OCI-LY7 (cell line): Measurements from ENCODE around the gene CHCHD4. TPM values are rescaled to one million over a fixed set of nuclear protein-coding genes. Genes with fewer than 3 reads are reported as not detected.
A peak's percentile ranks its signal among the peaks of the same experiment; 100 is the strongest.

ENCODE experiments used
- BruUV-seq: library from RNA; stranded (reverse); fragments of 400-500 nt; replicated peaks from 2 replicates; lab custom pipeline; 2021; lab: Mats Ljungman, UMichigan
- CTCF ChIA-PET: fragments of 300-600 bp; sonication (Branson Sonifier 250); formaldehyde crosslinking; loops from one replicate; lab custom pipeline; 2022; ENCODE audit warnings: antibody characterized with exemption; ENCODE audit not compliant: unreplicated experiment; lab: Charles Lee
- POLR2A ChIA-PET: fragments of 300-600 bp; sonication (Branson Sonifier 250); formaldehyde crosslinking; loops from one replicate; lab custom pipeline; 2022; ENCODE audit warnings: antibody characterized with exemption; lab: Charles Lee
- DNase-seq: peaks from one replicate; pipeline ENCODE4 v3.0.0-alpha.2; 2015; ENCODE audit warnings: low spot score
- H2AFZ ChIP-seq: fragments of 200-600 bp; sonication (generic), shearing (Covaris generic); 2 replicates; pipeline ENCODE4 v1.6.1; 2014; ENCODE audit warnings: mild to moderate bottlenecking, antibody characterized with exemption, low read length, moderate library complexity
- H3K27ac ChIP-seq: fragments of 200-600 bp; sonication (generic); 2 replicates; pipeline ENCODE4 v1.5.1; 2014; ENCODE audit warnings: mixed run types, low read depth, mild to moderate bottlenecking, moderate library complexity, low read length, inconsistent platforms; ENCODE audit not compliant: poor library complexity, severe bottlenecking
- H3K36me3 ChIP-seq: fragments of 200-600 bp; sonication (generic); 2 replicates; pipeline ENCODE4 v1.6.1; 2014; ENCODE audit warnings: mild to moderate bottlenecking, antibody characterized with exemption, low read length, moderate library complexity, mixed read lengths; ENCODE audit not compliant: insufficient read depth
- H3K4me1 ChIP-seq: fragments of 200-600 bp; sonication (generic); 2 replicates; pipeline ENCODE4 v1.5.1; 2014; ENCODE audit warnings: mild to moderate bottlenecking, low read length; ENCODE audit not compliant: insufficient read depth, poor library complexity, severe bottlenecking
- H3K4me2 ChIP-seq: fragments of 200-600 bp; sonication (generic); 2 replicates; pipeline ENCODE4 v1.6.1; 2014; ENCODE audit warnings: mild to moderate bottlenecking, low read length
- H3K4me3 ChIP-seq: fragments of 200-600 bp; sonication (generic); 2 replicates; pipeline ENCODE4 v1.5.1; 2014; ENCODE audit warnings: mild to moderate bottlenecking, low read depth, low read length; ENCODE audit not compliant: poor library complexity, severe bottlenecking
- H3K79me2 ChIP-seq: fragments of 200-600 bp; sonication (generic); 2 replicates; pipeline ENCODE4 v1.6.1; 2016; ENCODE audit warnings: low read depth, mild to moderate bottlenecking, low read length, moderate library complexity, mixed read lengths; ENCODE audit not compliant: insufficient read depth
- H3K9me2 ChIP-seq: fragments of 200-600 bp; sonication (generic); 2 replicates; pipeline ENCODE4 v1.6.1; 2016; ENCODE audit warnings: mild to moderate bottlenecking, low read length, mixed read lengths; ENCODE audit not compliant: insufficient read depth
- H3K9me3 ChIP-seq: fragments of 200-600 bp; sonication (generic); 2 replicates; pipeline ENCODE4 v1.6.1; 2014; ENCODE audit warnings: mild to moderate bottlenecking, mixed run types, low read length, mixed read lengths
- H4K20me1 ChIP-seq: fragments of 200-600 bp; sonication (generic); 2 replicates; pipeline ENCODE4 v1.6.1; 2014; ENCODE audit warnings: mild to moderate bottlenecking, antibody characterized with exemption, low read length, moderate library complexity, mixed read lengths; ENCODE audit not compliant: insufficient read depth
- EZH2phosphoT487 ChIP-seq: fragments of 200-600 bp; sonication (generic); IDR thresholded peaks from 2 replicates; pipeline ENCODE4 v1.6.1; 2018; ENCODE audit warnings: low read depth, borderline replicate concordance, mild to moderate bottlenecking, mixed run types, antibody characterized with exemption, low read length, moderate library complexity, mixed read lengths
- intact Hi-C: fragments of 100-400 bp; cut with micrococcal nuclease; formaldehyde crosslinking; loops from one replicate; pipeline ENCODE4 v1.10.0; 2022; ENCODE audit not compliant: unreplicated experiment
- total RNA-seq, 2 experiments: library from RNA; depleted of rRNA in 1 of 2; stranded (reverse); fragments of >200 nt in 1 of 2; shearing (Covaris generic) in 1 of 2; gene quantifications; 2 replicates each; pipeline ENCODE4 v1.2.3, GENCODE V29; 2014 to 2022
- TF ChIP-seq, protein P1 (sequence below): fragments of 200-600 bp; sonication (generic); conservative IDR thresholded peaks from 2 replicates; pipeline ENCODE4 v1.5.1; 2014; ENCODE audit warnings: mild to moderate bottlenecking, antibody characterized with exemption, low read length, moderate library complexity, mixed read lengths

CHCHD4 gene
- total RNA-seq, 2 experiments from 2014 or later, result 19.8 to 27.1 TPM

DNA sequence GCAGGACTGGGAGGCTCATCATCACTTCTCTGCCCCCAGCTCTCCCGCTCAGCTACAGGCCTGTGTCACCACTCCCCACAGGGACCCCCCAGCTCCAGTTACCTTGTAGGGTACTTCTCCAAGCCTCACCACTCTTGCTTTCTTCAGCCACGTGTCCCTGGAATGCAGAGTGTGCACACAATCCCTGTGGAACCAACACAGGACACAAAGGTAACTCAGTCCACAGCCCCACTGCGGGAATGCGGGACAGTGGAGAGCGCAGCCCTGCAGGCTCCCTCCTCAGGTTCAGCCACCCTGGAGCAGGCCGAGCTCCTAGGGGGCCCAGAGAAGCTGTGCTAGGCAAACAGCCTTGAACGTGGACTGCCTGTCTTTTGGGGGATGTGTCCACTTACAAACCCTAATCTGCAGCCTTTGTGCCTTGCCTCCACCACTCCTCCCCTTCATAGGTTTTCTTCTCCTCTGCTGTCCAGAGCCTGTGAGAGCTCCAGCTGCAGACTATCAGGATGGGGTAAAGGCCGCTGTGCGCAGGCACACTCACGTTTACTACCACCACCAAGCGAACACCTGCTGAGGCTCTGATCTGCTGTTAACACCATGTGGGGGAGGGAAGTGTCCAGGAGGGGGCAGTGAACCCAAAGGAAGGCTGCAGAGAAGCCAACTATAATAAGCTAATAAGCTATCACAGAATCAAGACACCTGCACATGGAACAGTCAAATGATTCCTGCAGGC, 27.7 kb upstream of the CHCHD4 start:
- CTCF ChIA-PET, result interaction anchor here (0.6 kb wide), 1 partner anchor 15 kb away, joined by 4 read pairs; no protein-coding TSS in a partner anchor
- TF ChIP-seq, protein P1, sequence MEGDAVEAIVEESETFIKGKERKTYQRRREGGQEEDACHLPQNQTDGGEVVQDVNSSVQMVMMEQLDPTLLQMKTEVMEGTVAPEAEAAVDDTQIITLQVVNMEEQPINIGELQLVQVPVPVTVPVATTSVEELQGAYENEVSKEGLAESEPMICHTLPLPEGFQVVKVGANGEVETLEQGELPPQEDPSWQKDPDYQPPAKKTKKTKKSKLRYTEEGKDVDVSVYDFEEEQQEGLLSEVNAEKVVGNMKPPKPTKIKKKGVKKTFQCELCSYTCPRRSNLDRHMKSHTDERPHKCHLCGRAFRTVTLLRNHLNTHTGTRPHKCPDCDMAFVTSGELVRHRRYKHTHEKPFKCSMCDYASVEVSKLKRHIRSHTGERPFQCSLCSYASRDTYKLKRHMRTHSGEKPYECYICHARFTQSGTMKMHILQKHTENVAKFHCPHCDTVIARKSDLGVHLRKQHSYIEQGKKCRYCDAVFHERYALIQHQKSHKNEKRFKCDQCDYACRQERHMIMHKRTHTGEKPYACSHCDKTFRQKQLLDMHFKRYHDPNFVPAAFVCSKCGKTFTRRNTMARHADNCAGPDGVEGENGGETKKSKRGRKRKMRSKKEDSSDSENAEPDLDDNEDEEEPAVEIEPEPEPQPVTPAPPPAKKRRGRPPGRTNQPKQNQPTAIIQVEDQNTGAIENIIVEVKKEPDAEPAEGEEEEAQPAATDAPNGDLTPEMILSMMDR, result peak; percentile 65
- TF ChIP-seq EZH2phosphoT487, result no peak
- H3K27ac ChIP-seq, result no peak overlapping the region
- no peaks in the 10 kb centered on the region for H3K9me3 ChIP-seq
- H3K9me2 ChIP-seq, result no peaks in the 10 kb centered on the region
- no peak overlapping the region for H3K4me2 ChIP-seq
- H2AFZ ChIP-seq, result no peak overlapping the region
- H3K4me3 ChIP-seq, result no peak overlapping the region
- peak; percentile 31 for DNase-seq
- BruUV-seq, result no TSS peak
- POLR2A ChIA-PET, result interaction anchor here (0.6 to 1.1 kb wide), 3 partner anchors 11 to 92 kb away, joined by 3 to 4 read pairs (median 3); no protein-coding TSS in a partner anchor
- intact Hi-C loops, result no loop called here
- no peaks in the 10 kb centered on the region for H4K20me1 ChIP-seq
- no peaks in the 10 kb centered on the region for H3K4me1 ChIP-seq
- peaks cover 51% of the 10 kb centered on the region for H3K36me3 ChIP-seq
- no peaks in the 10 kb centered on the region for H3K79me2 ChIP-seq

DNA sequence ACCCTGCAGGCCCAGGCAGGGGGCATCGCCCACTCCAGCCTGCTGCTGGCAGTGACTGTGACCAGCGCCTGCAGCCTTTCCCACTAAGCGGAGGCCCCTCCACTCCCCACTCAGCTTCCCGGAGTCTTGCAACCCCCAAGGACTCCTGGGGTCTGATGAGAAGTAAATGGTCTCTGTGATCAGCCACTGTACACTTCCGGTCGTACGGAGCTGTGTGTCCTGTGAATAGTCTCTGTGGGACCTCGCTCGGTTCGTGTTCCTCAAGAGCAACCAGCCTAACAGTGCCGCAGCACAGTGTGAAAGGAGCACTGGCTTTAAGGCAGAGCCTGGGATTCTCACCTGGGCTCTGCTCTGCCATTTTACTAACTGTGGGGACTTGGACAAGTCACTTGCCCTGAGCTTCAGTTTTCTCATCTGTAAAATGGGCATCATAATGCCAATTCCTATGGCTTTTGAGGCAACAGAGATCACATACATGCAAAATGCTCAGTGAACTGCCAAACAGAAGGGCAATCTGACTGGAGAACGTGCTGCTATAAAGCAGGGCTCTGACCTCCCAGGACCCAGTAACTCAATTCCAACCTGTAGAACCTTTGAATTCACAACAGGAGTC, 26.9 kb upstream of the CHCHD4 start:
- DNase-seq, result no peak
- H3K4me1 ChIP-seq, result no peaks in the 10 kb centered on the region
- CTCF ChIA-PET, result no interaction called here
- no TSS peak for BruUV-seq
- POLR2A ChIA-PET, result no interaction called here
- intact Hi-C loops, result no loop called here
- no peak overlapping the region for H3K4me3 ChIP-seq
- TF ChIP-seq EZH2phosphoT487, result no peak
- H3K4me2 ChIP-seq, result no peak overlapping the region
- no peaks in the 10 kb centered on the region for H3K9me2 ChIP-seq
- no peaks in the 10 kb centered on the region for H3K9me3 ChIP-seq
- H4K20me1 ChIP-seq, result no peaks in the 10 kb centered on the region
- no peak overlapping the region for H3K27ac ChIP-seq
- H2AFZ ChIP-seq, result no peak overlapping the region
- H3K79me2 ChIP-seq, result no peaks in the 10 kb centered on the region
- peaks cover 51% of the 10 kb centered on the region for H3K36me3 ChIP-seq

- Histone ChIP-seq H3K27ac (no peak overlapping the region), H3K4me1 (no peaks in the 10 kb centered on the region), H2AFZ (no peak overlapping the region), H4K20me1 (no peaks in the 10 kb centered on the region), H3K4me3 (no peak overlapping the region), H3K9me3 (no peaks in the 10 kb centered on the region), H3K36me3 (peaks cover 50% of the 10 kb centered on the region), H3K4me2 (no peak overlapping the region), H3K79me2 (no peaks in the 10 kb centered on the region), H3K9me2 (no peaks in the 10 kb centered on the region)
- BruUV-seq, result no TSS peak
- DNase-seq, result no peak
- CTCF ChIA-PET, result no interaction called here
- TF ChIP-seq, protein P1, result no peak
- no peak for TF ChIP-seq EZH2phosphoT487
- intact Hi-C loops, result no loop called here
- POLR2A ChIA-PET, result interaction anchor here (0.6 kb wide), 1 partner anchor 1059 kb away, joined by 3 read pairs; no protein-coding TSS in a partner anchor
These were observed 26.0 kb upstream of the CHCHD4 start for GRCh38 chr3:14150491-14151230.
